ENCODE data around the gene HASPIN.

The HASPIN gene

DNA sequence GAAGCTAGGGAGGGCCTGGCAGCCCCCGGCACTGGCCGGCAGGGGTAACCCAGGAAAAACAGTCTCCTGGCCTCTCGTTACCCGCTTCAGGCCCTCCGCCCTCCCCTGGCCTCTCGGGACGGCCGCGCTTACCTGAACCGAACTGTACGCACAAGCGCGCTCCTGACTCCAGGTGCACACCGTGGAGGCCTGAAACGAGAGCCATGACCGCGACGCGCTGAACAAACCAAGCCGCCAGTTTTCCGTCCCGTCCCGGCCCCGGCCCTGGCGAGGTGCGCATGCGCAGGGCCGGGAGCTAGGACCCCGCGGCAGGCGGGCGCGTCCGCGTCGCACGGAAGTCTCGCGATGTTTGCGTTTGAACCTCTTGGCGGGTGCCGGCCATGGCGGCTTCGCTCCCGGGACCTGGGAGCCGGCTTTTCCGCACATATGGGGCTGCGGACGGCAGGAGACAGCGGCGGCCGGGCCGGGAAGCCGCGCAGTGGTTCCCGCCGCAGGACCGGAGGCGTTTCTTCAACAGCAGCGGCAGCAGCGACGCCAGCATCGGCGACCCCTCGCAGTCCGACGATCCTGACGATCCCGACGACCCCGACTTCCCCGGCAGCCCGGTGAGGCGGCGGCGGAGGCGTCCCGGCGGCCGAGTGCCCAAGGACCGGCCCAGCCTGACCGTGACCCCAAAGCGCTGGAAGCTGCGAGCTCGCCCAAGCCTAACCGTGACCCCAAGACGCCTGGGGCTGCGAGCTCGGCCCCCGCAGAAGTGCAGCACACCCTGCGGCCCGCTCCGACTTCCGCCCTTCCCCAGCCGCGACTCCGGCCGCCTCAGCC, at the start of gene HASPIN:
HASPIN (plus strand) TSS at position 348 of the 822 bp plus-strand sequence; CDS start at position 381, 33 bp downstream.
- peak; percentile 90 for DNase-seq

DNA sequence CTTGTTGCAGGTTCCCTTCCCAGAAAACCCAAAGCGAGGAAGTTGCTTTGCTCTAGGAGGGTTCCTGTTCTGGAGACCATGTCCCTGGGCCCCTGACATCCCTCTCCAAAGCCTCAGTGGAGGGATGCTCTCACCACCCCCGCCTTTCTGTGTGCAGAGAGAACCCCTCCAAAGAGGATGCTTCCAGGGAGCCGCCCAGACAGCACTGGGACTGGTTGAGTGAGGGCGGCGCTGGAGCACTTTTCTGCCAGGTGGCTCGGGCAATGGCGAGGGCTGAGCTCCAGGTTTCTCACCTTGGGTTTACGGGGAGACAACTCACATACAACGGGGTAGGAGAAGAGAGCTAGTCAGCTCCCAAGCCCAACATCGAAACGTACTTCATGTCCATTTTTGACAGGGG, 47.8 kb upstream of the HASPIN start:
- DNase-seq: no peak

- DNase-seq: no peak
Observed at GRCh38 chr17:3678095-3678820, 45.4 kb upstream of the HASPIN start.

DNA sequence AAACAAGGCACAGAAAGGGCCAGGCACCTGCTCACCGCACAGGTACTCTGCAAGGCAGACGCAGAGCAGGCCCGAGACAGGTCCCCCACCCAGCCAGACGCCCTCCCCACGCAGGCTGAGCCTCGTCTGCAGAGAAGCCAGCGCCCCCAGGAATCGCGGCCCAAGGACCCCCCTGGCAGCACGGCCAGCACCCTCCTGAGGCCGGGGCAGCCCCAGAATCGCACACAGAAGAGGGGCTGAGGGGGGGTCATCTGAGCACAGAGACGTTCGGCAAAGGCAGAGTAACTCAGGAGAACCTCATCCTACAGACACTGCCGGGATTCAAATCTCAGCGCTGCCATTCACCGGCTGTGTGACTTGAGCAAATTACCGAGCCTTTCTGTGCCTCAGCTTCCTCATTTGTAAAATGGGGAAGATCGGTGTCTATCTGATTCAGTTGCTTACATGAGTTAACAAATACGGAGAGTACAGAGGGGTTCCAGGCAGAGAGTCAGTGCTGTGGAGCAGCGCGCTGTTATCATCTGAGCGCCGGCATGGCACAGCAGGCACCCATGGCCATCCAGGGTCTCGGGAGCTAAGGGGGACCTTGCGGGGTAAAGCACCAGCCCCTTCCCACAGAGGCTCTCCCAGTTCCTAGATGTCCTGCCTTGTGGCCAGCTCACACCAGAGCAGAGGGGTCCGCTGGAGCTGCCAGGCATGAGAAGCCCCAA, 44.7 kb upstream of the HASPIN start:
- no peak for DNase-seq

GRCh38 chr17:3679531-3680126, 44.1 kb upstream of the HASPIN start:
- DNase-seq: no peak

GRCh38 chr17:3681057-3681456, 42.6 kb upstream of the HASPIN start:
- DNase-seq: no peak

DNA sequence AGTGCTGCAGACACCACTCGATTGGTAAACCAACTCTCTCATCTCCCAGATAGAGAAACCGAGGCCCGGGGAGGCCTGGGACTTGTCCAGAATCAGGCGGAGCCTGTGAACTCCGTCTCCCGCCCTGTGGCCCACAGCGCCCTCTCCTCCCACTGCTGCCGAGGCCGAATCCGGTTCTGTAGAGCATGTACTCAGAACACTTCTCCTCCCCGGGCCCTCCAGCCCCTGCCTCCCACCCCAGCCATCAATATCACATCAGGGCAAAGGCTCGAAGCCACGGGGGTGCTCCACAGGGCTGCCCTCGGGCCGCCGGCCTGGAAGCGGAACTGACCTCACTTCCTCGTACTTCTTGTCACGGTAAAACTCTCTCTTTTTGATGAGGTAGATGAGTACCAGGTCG, 42.1 kb upstream of the HASPIN start:
- DNase-seq: no peak

DNA sequence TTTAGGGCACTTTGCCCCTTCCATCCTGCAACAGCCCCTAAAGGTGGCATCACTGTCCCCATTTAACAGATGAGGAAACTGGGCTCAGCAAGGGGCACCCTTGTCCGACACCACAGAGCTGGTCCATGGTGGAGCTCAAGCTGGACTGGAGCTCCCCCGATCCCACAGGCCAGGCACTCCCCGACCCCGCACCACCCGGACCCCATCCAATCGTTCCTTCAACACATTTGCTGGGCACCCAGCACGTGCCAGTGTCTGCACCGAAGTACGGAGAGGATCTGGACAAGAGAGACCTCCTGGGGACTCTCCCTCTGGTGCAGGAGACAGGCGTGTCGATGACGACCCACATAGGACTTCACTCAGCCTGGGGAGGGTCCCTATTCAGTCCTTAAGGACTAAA, 41.7 kb upstream of the HASPIN start:
- no peak for DNase-seq

DNA sequence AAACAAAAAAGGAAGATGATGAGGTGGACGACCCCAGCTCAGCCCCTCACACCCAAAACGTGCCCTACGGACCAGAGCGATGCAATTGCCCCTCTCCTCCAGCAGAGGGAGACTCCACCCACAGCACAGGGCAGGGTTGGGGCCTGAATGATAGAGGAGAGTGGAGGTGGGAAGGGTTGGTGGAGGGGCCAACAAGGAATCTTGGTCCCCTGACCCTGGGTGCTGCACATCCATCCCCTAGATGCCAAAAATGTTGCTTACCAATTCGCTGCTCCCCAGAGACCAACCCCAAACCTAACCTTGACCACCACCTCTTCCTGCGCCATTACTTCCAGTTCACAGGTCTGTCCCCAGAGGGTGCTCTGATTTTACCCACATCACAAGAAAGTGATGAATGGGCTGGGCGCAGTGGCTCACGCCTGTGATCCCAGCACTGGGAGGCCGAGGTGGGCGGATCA, 40.6 kb upstream of the HASPIN start:
- DNase-seq: no peak

DNA sequence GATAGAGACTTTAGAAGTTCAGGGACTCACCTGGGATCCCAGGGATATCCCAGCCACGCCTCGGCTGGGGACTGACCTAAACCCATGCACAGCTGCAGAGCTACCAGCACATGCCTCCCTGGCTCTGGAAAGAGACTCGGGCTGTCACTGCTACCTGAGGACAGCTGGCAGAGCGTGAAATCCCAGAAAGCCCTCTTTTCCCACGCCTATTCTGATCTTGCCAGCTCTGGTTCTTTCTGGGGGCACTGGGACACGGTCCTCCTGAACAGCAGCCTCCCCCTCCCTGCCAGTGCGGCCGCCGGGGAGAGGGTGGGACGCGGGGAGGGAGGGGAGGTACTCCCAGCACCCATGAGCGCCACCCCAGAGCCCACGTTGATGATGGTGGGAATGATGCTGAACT, 38.5 kb upstream of the HASPIN start:
- no peak for DNase-seq

DNA sequence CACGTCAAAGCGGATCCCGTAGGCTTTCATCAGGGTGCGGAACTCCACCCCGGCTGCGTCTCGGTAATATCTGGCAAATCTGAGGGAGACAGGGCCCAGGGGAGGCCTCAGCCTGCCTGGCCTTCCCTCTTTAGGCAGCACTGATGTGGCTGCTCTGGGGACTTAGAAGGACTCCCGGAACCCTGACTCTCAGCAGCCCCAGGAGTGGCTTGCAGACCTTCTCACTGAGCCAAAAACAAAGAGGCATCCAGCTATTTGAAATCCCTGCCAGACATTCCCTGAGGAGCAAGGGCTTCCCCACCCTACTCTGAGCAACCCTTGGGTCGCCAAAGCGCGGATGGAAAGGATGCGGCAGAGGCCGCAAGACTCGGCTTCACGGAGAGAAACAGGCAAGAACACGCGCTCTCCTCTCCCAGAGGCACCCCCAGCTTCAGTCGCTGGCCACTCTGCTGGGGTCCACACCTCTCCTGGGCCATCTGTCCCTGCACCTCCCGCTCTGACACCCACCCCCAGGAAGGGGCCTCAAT, 35.6 kb upstream of the HASPIN start:
- no peak for DNase-seq

GRCh38 chr17:3688852-3689261, 34.8 kb upstream of the HASPIN start:
- no peak for DNase-seq

DNA sequence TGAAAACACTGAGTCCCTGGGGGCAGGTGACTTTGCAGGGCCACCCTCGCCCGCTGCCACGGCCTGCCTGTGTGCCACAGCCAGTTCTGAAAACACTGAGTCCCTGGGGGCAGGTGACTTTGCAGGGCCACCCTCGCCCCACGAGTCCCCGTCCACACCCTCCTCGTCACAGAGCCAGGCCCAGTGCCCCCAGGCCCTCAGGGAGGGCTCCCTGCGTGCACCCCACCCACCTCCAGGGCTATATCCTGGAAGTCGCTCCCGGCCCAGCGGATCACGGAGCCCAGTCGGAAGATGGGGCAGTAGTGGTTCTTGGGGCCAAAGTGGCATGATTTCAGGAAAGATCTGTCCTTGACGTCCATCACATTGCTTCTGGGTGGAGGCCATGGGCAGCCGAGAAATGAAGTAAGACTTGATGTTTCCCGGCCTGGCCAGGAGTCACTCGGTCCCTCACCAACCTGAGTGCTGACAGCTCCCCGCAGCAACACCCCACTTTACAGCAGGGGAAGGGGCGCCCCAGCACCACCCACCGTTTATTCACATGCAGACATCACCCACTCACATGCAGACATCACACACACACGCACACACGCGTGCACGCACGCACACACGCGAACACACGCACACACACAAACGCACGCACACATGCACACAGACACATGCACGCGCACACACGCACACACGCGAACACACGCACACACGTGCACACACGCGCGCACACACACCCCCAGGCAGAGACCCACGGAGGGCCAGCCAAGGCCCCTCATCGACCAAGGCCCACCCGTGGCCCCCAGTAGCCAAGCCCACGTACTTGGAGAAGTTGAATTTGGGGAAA, 34.2 kb upstream of the HASPIN start:
- no peak for DNase-seq

- DNase-seq: no peak
Observed at GRCh38 chr17:3690094-3690715, 33.5 kb upstream of the HASPIN start.

DNA sequence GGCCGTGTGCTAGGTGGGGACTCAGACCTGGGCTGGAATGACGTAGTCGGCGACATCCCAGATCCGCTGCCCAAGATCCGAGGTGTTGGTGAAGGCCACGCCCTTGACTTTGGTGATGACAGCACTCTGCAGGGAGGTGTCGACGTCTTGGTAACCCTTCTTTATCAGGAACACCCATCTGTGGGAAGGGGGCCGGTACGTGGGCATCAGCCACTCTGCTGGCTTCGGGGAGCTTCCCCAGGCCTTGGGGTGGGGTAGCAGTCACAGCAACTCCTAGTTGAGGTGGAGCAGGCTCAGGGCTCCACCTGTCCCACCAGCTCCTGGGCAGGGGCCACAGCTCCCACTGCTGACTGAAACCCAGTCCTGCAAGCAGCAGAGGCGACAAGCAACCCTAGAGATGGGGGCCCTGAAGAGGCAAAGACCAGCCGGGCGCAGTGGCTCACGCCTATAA, 32.1 kb upstream of the HASPIN start:
- no peak for DNase-seq

- DNase-seq: no peak
Observed at GRCh38 chr17:3692346-3692745, 31.4 kb upstream of the HASPIN start.

DNA sequence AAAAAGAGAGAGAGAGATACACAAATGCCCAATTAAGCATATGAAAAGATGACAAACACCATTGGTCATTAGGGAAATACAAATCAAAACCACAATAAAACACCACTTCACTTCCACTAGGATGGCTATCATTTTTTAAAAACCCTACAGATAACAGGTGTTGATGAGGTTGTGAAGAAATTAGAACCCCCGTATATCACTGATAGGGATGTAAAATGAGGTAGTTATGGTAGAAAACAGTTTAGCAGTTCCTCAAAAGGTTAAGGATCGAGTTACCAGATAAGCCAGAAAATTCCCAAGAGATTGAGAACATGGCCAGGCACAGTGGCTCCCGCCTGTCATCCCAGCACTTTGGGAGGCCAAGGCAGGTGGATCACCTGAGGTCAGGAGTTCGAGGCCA, 30.6 kb upstream of the HASPIN start:
- no peak for DNase-seq

- DNase-seq: no peak
Observed at GRCh38 chr17:3693829-3694231, 29.9 kb upstream of the HASPIN start.

- DNase-seq: no peak
Observed at GRCh38 chr17:3695129-3695722, 28.5 kb upstream of the HASPIN start.

DNA sequence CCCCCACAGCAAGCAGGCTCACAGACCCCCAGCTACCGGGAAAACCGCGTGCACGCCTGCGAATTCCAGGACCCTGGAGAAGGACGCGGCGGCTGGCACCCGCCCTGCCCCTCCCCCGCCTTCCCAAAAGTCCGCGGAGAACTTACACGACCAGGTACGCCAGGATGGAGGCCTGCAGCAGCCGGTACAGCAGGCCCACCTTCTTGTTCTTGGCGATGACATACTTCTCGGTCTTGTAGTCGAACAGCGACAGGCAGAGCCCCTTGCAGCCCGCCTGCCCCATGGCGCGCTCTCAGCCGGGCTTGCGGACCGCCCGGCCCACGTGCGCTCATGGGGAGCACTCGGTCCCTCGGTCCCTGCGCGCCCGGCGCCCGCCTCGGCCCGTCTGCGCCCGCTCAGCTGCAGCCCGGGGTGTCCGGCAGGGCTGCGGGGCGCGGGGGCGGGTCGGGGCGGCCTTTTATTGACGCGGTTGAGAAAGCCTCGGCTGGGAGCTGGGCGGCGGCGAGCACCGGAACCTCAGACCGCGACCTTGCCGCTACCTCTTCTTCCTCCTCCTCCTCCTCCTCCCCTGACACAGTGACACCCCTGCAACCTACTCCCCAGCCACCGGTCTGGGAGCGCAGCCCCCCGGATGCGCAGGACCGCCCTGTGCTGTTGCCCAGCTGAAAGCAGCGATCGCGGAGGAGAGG, 27.8 kb upstream of the HASPIN start, which contains the start of gene P2RX5:
P2RX5 (minus strand) TSS at position 433 of the 689 bp plus-strand sequence; CDS start at position 283, 150 bp downstream.
- DNase-seq: no peak
